ENCODE data around the gene SUMF1. TPM values are rescaled to one million over a fixed set of nuclear protein-coding genes. Genes with fewer than 3 reads are reported as not detected.

The SUMF1 gene
- total and polyA plus RNA-seq, 2 of the 13 experiments (the other 11 are each of a cell fraction or from before 2014, with no cell fraction given), result 18.5 to 28.9 TPM

GRCh38 chr3:4493014-4493940 lies 26.2 kb upstream of the SUMF1 start, which contains the start of gene ITPR1 (continued):
- TF ChIP-seq MTERF4 (CRISPR knock-in tag; IDR thresholded peaks at IDR 0.05) (peak; percentile 89), SAP130 (CRISPR knock-in tag; IDR thresholded peaks at IDR 0.05; ENCODE audit: low read depth) (peak; percentile 95), SKIL (CRISPR knock-in tag; IDR thresholded peaks at IDR 0.05; ENCODE audit: borderline replicate concordance) (no peak), ZFP1 (CRISPR knock-in tag; IDR thresholded peaks at IDR 0.05) (no peak; the same call in 1 of the 2 replicates), DR1 (CRISPR knock-in tag; IDR thresholded peaks at IDR 0.05) (peak; percentile 99), SP5 (CRISPR knock-in tag; IDR thresholded peaks at IDR 0.05; ENCODE audit: borderline replicate concordance, low read depth) (no peak; the same call in 1 of the 2 replicates), THYN1 (CRISPR knock-in tag; IDR thresholded peaks at IDR 0.05; ENCODE audit: borderline replicate concordance, low read depth) (no peak; the same call in 1 of the 2 replicates), ARID4A (CRISPR knock-in tag; IDR thresholded peaks at IDR 0.05; ENCODE audit: borderline replicate concordance) (peak; percentile 82; the same call in 1 of the 2 replicates), AHR (CRISPR knock-in tag; IDR thresholded peaks at IDR 0.05) (peak; percentile 49; the same call in 1 of the 2 replicates), STAG1 (CRISPR knock-in tag; IDR thresholded peaks at IDR 0.05) (0 out of 2 replicates have a peak, but pooled peaks have one; percentile 3), GLMP (CRISPR knock-in tag; IDR thresholded peaks at IDR 0.05; ENCODE audit: borderline replicate concordance) (no peak), MTA1 (CRISPR knock-in tag; IDR thresholded peaks at IDR 0.05; ENCODE audit: borderline replicate concordance) (peak; percentile 69; the same call in 1 of the 2 replicates), GATAD2A (CRISPR knock-in tag; IDR thresholded peaks at IDR 0.05) (peak; percentile 41; the same call in 1 of the 2 replicates), HOXA7 (CRISPR knock-in tag; IDR thresholded peaks at IDR 0.05) (no peak), KLF11 (CRISPR knock-in tag; IDR thresholded peaks at IDR 0.05) (peak; percentile 65; the same call in 1 of the 2 replicates), NFKB2 (CRISPR knock-in tag; IDR thresholded peaks at IDR 0.05; ENCODE audit: borderline replicate concordance) (0 out of 2 replicates have a peak, but pooled peaks have one; percentile 14), TAF15 (IDR thresholded peaks at IDR 0.05; ENCODE audit: low read depth, low read length, poor library complexity, severe bottlenecking) (peak; percentile 40), DRAP1 (CRISPR knock-in tag; IDR thresholded peaks at IDR 0.05) (peak; percentile 99)
